ENCODE results near the gene IL13RA1.
A peak's percentile ranks its signal among the peaks of the same experiment; 100 is the strongest.

IL13RA1 gene

GRCh38 chrX:118740276-118740889 is 13.0 kb downstream of the IL13RA1 start:
- no peak overlapping the region for H3K4me3 ChIP-seq (ENCODE audit: low read depth, low read length)
- no peak for TF ChIP-seq CTCF (IDR thresholded peaks at IDR 0.05; ENCODE audit: insufficient read depth, low read depth, low read length, missing control alignments)
- DNase-seq (ENCODE audit: low read depth) = no peak

GRCh38 chrX:118742176-118742575 is 14.8 kb downstream of the IL13RA1 start:
- no peak for TF ChIP-seq CTCF (IDR thresholded peaks at IDR 0.05; ENCODE audit: insufficient read depth, low read depth, low read length, missing control alignments)
- no peak overlapping the region for H3K4me3 ChIP-seq (ENCODE audit: low read depth, low read length)
- DNase-seq (ENCODE audit: low read depth) = no peak

GRCh38 chrX:118745570-118745969 is 18.2 kb downstream of the IL13RA1 start:
- TF ChIP-seq CTCF (IDR thresholded peaks at IDR 0.05; ENCODE audit: insufficient read depth, low read depth, low read length, missing control alignments) = no peak
- DNase-seq (ENCODE audit: low read depth) = no peak
- H3K4me3 ChIP-seq (ENCODE audit: low read depth, low read length) = no peak overlapping the region

DNA sequence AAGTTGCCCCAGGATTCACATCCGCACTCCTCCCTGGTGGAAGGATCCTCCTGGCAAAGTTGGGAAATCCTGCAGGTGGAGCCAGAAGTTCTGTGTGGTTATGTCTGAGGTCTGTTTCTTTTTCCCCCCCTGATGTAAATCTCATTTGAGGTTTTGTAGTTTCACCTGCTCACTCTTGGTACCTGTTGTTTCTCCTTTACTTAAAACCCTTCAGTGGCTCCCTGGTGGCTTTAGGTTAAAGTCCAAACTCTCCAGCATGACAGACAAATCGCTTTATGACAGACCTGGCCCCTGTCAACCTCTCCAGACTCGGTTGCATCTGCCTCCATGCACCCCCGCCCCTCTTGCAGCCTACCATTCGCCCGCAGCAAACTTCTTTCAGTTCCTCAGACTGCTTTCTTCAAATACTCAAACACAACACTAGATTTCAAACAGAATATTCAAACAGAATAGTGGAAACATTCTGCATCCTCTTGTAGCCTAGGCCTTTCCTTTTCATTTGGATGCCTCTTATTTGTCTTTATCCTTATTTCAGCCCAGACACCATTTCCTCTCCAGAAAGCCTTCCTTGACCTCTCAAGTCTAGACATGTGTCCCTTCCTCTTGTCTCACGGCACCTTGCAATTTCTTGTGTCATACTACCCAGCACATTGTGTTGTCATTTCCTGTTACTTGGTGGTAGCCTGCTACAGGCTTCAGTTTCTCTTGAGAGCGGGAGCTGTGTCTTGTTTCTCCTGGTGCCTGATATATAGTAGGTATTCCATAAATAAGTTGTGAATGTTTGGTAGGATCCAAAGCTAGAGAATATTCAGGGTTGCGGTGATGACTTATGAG is 24.8 kb downstream of the IL13RA1 start:
- TF ChIP-seq CTCF (IDR thresholded peaks at IDR 0.05; ENCODE audit: insufficient read depth, low read depth, low read length, missing control alignments) = no peak
- no peak overlapping the region for H3K4me3 ChIP-seq (ENCODE audit: low read depth, low read length)
- peak; percentile 58 for DNase-seq (ENCODE audit: low read depth)

DNA sequence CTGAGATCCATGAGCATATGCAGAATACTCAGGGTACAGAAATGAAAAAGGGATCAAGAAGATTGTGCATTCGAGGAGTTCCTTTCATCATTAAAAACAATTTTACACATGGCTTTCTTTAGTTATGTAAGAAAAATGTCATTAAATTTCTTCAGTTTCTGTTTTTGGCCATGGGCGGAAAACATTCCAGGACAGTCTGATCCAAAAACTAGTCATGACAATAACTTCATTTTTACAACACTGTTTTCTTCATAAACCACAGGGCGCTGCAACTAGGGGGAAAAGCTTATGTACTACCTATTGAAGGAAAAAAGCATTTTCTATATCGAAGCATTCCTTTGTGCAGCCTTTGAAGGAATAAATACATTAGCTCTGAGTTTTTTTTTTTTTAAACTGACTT is 28.2 kb downstream of the IL13RA1 start:
- no peak for DNase-seq (ENCODE audit: low read depth)
- no peak overlapping the region for H3K4me3 ChIP-seq (ENCODE audit: low read depth, low read length)
- TF ChIP-seq CTCF (IDR thresholded peaks at IDR 0.05; ENCODE audit: insufficient read depth, low read depth, low read length, missing control alignments) = no peak

GRCh38 chrX:118756101-118756500 is 28.7 kb downstream of the IL13RA1 start:
- DNase-seq (ENCODE audit: low read depth) = no peak
- no peak for TF ChIP-seq CTCF (IDR thresholded peaks at IDR 0.05; ENCODE audit: insufficient read depth, low read depth, low read length, missing control alignments)
- no peak overlapping the region for H3K4me3 ChIP-seq (ENCODE audit: low read depth, low read length)

Measured in GM12865 (cell line).